DMS79 treated with DMSO at 0.1 percent for 48 hours (cell line): ENCODE results near the gene CSNK1A1.
"Not testable (repeated sequence)": the region's sequence is repeated elsewhere in the genome, so short reads cannot be mapped to it uniquely, and the experiment has no call there.

Source experiments
- DNase-seq: peaks from one replicate; lab custom pipeline; 2025; lab: John Stamatoyannopoulos, UW

Gene CSNK1A1

DNA sequence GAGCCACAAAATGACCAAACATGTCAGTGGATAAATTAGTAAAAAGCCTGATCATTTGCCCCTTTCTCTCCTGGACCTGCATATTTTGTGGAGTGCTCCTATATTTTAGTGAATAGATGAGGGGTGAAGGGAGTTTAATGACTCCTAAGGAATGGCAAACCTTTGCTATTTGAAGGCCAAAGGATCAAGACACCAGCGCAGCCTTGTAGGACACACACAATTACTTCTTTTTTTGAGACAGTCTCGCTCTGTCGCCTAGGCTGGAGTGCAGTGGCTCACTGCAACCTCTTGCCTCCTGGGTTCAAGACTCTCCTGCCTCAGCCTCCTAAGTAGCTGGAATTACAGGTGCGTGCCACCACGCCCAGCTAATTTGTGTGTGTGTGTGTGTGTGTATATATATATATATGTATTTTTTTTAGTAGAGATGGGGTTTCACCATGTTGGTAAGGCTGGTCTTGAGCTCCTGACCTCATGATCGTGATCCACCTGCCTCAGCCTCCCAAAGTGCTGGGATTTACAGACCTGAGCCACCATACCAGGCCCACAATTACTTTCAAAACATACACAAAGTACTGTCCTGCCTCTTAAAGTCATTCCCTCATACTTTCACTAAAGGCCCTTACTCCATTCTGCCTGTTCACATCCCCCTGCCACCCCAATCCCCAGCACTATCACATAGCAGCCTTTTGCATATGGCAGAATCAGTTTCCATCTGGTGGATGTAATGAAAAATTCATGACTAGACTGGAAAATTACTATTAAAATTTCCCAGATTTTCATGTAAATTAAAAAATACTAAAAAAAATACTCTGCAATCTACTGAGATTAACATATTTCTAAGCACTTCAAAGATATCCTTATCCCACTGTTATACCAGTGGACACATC is 60.4 kb downstream of the CSNK1A1 start:
- DNase-seq, result no peak

DNA sequence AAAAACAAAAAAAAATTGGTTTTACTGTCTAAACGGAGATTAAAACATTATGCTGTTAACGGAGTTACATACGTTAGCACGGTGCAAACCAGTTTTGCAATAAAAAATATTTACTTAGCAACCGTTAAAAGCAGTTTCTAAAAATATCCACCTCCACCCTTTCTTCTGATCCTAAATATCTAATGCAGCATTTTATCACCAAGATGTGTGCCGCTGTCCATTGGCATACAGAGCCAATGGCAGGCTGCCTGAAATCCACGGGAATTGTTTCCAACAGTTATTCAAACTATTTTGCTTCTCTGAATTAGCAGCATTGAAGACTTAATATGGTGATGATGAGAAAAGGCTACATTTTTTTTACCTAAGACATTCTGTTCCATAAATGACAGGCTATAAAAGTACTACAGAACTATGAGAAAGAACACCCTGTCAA is 61.6 kb downstream of the CSNK1A1 start:
- DNase-seq, result no peak

- DNase-seq, result no peak
These were observed 62.5 kb downstream of the CSNK1A1 start for GRCh38 chr5:149488645-149489306.

- DNase-seq, result no peak
These were observed 63.6 kb downstream of the CSNK1A1 start for GRCh38 chr5:149487672-149488071.

DNA sequence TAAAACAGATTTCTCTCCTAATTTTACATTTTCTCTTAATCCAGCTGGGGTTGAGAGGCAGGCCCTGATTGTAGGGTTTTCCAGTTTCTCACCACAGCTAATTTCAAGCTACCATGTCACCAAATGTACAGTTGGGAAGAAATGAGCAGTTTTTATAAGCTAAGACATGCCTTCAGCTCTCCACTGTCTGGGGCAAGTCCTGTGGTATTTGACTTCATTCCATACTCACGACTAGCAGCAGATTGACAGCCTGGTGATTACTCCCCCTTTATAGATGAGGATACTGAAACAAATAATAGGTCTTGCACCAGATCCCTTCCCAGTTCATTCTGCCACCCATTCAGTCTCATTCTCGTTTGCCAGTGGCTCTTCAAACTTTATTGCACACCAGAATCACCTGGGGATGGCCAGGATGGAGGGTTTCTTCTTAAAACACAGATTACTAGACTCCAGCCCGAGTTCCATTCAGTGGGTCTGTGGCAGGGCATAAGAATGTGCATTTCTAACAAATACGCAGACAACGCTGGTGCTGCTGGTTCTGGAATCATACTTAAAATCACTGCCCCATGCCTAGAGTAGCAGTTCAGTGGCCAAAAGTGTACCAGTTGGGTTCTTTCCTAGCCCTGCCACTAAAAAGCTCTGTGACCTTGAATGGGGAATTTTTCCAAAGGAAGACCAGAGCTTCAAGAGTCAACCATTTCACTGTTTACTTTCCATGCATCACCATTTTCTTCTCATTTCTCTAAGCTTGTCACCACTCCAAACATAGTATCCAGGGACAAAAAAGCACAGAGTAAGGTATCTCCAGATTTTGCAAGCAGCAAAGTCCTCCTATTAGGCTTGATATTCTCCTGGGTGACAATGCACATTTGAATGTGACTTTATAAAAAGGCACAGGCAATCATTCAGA is 64.3 kb downstream of the CSNK1A1 start:
- no peak for DNase-seq

DNA sequence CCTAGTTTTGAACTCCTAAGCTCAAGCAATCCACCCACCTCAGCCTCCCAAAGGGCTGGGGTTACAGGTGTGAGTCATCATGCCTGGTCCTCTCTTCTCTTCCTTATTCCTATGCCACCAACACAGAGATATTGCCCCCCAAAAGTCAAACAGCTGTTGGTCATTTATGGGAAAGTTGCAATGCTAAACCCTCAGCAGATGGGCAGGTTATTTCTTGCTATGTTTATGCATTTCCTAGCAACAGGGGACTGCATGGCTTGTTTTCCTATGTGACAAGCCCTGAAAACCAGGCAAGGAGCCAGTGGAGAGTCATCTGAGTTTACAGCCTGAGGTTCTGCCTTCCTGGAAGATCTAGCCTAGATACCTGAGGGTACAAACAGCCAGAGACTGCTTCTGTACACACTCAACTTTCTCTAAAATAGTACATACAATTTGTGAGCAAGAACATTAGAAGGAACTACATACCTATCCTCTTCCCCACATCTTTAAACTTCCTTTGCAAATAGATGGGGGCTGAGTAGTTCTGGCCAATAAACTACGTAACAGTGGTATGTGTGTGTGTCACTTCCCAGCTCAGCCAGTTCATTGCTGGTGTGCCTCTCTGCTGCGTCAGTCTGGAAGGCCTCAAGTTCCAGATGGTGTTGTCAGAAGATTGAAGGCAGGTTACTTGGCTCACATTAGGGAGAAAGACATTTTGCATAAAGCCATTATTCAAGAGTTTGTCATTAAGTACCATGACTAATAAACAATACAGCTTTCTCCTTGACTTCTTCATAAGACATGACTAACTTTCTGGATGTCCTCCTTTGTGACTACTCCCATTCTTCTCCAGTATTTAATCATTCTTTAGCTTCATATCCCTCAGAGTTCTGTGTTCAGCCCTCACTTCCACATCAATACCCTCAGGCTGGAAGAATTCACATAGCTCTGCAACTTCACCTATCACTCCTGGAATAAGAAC is 65.3 kb downstream of the CSNK1A1 start:
- peak; percentile 38 for DNase-seq

GRCh38 chr5:149481485-149481884 is 69.8 kb downstream of the CSNK1A1 start:
- no peak for DNase-seq

DNA sequence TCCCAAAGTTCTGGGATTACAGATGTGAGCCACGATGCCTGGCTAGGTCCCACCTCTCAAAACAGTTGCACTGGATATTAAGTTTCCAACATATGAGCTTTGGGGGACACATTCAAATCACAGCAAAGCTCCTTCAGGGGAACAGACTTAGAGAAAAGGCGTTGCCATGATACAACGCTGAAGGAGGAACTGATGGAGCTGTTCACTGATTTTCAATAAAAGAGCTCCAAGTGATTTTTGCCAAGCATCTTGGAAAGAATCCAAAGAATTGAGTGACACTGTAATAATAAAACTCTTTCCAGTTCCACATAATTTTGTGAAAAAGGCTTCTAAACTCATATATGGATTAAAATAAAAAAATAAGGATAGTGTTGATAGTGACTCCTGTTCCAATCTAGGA is 72.5 kb downstream of the CSNK1A1 start:
- DNase-seq, result no peak

DNA sequence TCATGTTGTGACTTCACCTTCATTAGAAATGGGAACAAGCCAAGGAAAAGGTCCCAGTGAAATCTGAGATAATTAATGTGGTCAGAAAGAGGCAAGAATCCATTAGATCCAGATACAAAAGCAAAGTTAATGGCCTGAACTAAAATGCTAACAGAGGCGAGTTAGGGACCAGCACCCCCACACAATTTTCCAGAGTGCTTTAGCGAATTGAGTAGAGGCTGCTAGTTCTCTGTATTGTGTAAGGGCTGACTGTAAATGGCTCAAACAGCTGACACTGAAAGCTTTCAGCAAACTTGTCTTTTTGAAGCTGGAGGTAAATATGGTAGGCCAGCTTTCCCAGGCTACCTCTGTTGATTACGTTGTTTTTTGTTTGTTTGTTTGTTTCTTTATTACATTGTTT is 75.5 kb downstream of the CSNK1A1 start:
- peak; percentile 25 for DNase-seq

DNA sequence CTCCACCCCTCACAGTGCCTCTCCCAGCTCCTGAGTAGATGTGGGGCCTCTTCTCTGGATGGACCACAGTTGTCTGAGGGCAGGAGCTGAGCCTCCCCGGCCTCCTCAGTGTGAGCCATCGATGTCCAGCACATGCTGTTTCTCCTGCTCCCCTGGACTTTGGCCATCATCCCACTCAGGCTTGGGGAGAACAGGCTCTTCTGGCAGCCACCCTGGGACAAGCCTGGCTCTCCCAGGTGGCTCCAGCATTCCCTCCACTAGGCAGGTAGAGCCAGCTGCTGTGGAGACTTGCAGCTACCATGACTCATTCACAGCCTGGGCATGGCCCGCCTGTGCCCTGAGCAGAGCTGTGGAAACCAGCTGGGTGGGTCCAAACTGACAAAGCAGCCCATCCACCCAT is 77.0 kb downstream of the CSNK1A1 start:
- no peak for DNase-seq

- no peak for DNase-seq
These were observed 77.8 kb downstream of the CSNK1A1 start for GRCh38 chr5:149473441-149473840.

DNA sequence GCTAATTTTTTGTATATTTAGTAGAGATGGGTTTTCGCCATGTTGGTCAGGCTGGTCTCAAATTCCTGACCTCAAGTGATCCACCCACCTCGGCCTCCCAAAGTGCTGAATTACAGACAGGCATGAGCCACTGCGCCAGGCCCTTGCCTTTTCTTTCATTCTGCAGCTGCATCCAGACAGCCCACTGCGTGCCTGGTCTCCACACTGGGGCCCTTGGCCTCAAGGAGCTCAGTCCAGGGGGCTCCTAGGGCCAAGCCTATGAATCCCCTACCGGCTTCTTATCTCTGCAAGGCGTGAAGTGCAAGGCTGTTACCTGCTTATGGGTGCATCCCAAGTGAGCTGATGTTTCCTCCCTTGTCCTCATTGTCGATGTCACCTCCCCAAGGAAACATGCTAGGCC is 78.8 kb downstream of the CSNK1A1 start:
- no peak for DNase-seq

GRCh38 chr5:149471406-149472183 is 79.6 kb downstream of the CSNK1A1 start:
- no peak for DNase-seq

DNA sequence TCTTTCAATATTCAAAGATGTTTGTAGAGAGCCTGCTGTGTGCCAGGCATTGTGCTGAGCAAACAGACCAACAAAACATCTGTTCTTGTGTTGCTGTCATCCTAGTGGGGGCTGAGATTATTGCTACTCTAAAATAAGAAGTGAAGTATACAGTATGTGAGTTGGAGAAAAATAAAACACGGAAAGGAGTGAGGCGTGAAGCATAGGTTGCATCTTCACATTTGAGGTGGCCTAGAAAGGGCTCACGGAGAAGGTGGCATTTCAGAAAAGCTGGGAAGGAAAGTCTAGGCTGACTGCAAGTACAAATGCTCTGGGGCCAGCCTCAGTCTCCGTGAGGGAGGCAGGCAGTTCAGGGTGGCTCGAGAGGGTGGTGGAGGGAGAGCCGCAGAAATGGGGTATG is 80.3 kb downstream of the CSNK1A1 start:
- DNase-seq, result no peak

DNA sequence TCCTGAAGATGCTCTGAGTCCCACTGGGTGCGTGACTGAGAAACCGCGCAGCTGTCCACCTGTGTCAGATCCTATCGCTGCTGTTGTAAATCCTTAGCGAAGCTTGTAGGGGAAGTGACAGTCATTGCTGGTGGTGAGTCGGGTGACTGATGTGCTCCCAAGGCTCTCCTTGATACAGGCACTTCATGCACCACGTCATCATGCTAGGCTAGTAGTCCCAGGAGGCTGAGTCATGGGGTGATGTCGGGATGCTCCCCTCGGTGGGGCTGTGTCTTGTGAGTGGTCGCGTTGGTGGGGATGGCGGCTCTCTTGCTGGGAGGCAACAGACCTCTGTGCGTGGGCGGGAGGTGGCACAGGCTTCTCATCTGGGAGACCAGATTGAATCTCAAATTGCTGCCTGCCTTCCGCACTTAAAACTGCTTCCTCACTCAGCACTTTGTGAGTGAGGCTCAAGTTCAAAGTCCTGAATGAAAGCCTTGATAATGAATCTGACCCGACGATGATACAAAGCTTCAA is 84.7 kb downstream of the CSNK1A1 start:
- no peak for DNase-seq

DNA sequence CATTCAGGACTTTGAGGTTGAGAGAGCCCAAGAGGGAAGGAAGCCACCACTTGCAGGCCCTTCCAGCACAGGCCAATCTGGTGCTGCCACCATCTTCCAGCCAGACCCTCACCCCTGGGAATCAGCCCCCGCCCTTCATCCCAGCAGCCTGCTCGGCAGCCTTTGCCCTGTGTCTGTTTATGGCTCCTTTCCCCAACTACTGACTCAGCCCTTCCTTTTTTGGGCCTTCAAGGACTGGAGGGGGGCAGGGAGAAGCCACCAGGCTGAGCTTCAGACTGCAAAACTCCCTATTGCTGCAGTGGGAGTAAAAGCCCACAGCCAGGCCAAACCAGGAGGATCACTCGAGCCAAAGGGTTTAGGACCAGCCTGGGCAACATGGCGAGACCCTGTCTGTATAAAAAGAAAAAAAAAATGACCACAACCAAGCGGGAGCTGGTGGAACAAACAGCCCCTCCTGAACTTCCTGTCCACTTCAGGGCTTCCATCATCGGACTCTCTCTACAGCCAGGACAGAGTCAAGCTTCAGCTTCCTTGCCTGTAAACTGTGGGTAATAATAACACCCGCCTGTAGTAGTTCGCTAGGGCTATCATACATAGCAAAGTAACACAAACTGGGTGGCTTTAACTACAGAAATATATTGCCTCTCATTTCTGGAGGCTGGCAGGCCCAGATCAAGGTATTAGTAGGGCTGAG is 86.3 kb downstream of the CSNK1A1 start:
- DNase-seq, result no peak

- not testable (repeated sequence) for DNase-seq
These were observed 89.3 kb downstream of the CSNK1A1 start for GRCh38 chr5:149461907-149462306.

- no peak for DNase-seq
These were observed 91.3 kb downstream of the CSNK1A1 start for GRCh38 chr5:149459891-149460290.

GRCh38 chr5:149457393-149457763 is 93.9 kb downstream of the CSNK1A1 start:
- DNase-seq, result no peak
